ENCODE data around the gene DAP.

The DAP gene

DNA sequence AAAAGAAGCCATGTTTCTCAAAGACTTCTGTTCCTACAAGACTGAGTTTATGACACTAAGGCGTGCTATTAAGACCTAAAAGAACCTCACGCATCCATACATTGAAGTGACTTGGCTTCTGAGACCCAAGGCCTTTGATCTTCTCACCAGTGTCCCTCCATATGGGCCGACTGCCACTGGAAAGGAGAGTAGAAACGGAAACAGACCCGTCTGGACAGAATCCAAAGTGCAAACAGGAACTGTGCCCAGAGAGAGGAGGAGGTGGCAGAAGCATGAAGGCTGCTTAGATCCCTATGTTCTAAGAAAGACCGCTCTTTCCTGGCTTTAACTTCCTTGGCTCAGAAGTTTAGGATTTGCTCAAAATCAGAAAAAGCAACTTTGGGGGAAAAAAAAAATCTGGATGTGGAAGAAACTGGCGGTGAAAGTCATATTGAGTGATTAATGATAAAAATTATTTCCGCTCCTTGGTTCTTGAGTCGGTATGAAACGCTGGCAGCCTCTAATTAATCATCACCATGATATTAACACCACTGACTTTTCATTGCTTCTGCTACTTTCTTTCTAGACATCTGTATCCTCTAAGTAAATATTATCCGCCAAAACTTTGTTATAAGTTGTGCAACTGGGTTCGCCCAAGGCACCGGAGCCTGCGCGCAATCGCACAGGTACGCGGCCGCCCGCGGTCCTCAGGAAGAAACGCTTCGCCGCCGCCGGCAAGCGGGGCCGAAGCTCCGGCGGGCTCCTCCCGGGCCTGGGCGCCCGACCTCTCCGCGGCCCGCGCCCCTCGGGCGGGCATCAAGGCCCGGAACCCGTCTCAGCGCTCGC lies 726 bp downstream of the DAP start:
- DNase-seq = peak; percentile 44

DNA sequence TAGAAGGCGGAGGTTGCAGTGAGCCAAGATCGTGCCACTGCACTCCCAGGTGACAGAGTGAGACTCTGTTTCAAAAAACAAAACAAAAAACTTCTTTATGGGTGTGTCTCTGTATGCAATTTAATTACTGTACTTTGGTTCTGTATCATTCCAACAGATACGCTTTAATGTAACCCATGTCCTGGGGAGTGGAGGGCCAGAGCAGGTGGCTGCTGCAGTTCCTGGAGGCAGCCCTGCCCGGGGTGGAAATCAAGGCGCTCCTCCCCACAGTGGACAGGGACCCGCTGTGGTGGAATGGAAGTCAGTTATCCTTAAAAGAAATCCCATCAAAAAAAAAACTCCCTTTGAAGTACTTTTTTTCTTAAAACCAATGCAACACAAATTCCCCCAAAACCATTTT lies 1.9 kb downstream of the DAP start:
- no peak for DNase-seq

DNA sequence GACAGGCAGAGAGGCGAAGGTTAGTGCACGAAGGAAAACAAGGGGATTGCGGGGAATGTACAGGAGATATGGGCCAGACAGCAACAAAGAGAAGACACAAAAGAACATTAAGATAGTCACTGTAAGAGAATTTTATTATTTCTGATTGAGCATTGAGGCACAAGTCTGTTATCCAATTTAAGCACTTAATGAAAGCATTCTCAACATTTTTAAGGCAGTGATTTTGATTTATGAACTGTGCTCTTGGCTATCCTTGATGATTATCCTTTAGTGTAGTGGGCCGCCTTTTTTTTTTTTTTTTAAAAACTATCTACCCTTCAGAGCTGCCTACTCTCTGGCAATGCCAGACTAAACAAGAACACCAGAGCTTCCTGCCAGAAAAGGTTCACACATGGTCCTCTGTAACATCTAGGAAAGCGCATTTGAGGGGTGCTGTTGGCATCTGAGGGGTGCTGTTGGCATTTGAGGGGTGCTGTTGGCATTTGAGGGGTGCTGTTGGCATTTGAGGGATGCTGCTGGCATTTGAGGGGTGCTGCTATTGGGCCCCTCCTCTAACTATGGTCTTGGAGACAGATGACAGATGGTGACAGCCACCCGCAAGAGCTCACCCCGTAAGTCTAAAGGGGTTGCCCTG lies 3.0 kb downstream of the DAP start:
- DNase-seq = no peak

DNA sequence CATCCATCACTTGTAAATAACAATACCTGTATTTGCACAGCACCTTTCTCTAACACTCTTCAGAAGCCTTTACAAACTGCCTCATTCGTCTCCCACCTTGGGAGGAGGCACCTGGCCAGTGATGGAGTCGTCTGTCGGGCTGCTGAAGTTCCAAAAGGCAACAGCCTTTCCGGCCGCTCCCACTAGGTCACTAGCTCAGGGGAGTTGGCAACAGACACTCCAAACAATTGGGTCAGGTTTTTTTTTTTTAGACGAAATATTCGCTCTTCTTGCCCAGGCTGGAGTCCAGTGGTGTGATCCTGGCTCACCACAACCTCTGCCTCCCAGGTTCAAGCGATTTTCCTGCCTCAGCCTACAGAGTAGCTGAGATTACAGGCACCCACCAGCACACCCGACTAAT lies 4.0 kb downstream of the DAP start:
- no peak for DNase-seq

DNA sequence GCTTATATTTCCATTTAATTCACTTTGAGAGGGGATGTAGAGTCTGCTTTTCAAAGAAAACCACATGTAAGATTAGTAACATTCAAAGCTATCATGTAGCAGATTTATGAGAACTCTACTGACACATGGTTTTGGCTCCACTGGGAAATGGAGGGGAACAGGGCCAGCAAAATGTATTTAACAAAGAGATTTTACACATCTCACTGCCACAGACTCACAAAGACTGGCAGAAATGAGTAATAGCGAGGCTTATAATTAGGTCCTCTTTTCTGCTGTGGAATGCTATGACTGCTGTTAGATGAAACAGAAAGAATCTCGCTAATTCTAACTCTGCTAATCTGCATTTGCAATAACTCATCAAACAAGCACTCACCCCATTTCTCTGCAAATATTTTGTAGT lies 4.5 kb downstream of the DAP start:
- DNase-seq = no peak

DNA sequence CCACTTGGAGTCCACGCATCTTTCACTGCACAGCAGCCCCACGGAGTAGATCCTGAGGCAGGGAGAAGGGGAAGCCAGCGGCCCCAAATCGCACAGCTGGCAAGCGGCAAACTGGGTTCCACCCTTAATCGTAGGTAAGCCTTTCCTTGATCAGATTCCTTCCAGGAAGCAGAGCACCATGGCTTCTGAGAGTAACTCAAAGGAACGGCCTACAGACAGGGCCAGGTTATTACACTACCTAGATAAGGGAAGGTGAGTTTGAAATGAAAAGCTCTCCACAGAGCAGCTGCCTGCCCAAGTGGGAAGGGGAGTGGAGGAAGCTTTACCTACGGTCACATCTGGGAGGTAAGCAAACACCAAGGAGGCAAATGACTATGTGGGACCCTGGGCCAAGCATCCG lies 7.9 kb downstream of the DAP start:
- no peak for DNase-seq

DNA sequence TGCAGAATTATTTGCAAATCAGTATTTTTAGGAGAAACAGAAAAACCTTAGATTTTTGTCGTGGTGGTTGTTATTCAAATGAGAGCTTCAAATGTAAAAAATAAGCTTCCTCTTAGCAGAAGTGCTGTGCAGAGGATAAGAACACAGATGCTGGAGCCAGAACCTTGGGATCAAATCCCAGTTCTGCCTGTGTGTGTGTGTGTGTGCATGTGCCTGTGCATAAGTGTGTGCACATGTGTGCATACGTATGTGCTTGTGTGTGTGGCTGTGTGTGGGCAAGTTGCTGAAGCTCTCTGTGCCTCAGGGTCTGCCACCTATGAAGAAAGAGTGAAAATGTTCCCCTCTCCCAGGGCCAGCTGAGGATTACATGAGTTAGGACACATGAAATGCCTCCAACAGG lies 8.6 kb downstream of the DAP start:
- DNase-seq = no peak

DNA sequence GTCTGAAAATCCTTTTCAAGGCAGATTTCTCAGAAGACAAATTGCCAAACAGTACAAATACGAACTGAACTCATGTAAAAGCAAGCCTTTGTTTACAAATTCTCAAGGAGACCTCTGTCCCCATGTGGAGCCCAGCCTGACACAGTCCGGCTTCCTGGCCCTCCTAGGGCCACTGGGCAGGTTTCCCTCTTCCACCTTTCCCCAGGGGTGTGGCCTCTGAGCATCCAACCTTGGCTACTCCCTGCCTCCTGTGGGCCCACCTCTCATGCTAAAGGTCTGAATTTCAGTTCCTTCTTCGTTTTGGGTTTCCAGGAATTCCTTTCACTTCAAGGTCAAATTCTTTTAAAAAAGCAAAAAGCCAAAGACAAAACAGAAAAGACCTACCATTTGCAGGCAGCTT lies 10.1 kb downstream of the DAP start:
- no peak for DNase-seq

DNA sequence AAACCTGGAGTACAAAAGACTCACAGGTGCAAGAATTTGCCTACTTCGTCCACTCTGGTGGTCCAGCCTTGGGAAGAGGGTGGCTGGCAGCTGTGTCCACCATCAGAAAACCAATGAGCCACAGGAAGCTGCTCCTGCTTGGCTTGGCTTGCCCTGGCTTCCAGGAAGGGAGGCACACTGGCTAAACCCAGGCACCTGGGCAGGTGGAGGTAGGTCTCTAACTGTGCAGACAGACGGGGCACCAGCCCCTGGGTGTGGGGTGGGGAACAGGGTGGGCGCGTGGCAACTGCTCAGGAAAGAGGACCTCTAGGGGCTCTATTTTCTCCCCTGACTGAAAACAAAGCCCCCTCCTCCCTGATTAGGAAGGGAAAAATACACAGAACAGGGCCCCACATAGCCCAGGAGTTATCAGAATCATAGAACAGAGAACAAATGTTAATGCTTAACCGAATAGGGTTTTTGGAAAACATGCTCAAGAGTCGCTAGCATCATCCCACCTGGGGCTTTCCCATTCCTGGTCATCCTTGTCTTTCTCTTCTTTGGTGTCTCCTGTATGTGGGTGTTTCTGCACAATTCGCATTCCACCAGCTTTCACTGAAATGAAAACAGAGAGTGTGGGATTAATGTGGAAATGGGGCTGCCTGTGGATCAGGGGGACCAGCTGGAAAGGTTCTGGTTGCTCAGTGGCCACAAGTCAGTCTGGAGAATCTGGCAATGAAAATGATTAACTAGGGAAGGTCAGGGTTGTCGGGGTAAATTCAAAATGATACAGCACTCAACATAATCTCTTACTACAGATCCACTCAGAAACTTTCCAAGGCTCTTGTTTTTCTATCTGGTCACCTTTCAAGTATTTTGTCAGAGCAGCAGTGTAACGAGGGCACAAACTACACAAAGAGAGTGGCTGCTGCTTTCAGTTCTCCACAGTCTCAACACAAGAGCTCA lies 13.1 kb downstream of the DAP start:
- DNase-seq = no peak

DNA sequence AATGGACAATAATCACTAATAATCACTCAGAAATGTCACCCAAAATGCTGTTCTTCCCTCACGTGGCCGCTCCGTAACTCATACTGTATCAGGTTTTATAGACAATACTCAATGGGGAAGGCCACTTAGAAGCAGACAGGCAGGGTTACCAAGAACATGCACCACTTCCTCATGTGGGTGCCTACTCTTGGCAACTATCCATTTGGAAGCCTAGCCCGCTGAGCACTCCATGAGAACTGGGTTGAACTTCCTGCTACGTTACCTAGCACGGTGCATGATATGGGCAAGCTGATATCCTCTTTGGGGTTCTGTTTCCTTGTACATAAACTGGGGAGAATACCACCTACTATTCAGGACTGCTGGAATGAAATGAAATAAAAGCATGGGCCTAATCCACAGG lies 14.3 kb downstream of the DAP start:
- DNase-seq = no peak

DNA sequence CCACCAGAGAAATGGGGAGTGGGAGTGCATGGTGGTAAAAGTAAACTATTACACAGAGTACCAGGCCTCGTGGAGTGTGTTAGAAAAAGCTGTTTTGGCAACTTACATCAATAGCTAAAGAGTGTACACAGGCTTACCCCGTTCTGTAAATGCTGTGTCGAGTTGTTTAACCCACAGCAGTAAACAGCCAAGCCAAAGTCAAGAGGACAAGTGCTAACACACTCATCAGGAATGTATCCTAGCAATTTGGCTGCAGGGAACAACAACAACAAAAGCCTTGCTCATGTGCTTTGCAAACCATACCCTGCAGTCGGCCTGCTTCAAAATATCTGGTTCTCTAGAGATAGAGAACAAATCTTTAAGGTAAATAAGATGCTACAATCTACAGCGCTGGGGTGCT lies 15.9 kb downstream of the DAP start:
- DNase-seq = no peak

DNA sequence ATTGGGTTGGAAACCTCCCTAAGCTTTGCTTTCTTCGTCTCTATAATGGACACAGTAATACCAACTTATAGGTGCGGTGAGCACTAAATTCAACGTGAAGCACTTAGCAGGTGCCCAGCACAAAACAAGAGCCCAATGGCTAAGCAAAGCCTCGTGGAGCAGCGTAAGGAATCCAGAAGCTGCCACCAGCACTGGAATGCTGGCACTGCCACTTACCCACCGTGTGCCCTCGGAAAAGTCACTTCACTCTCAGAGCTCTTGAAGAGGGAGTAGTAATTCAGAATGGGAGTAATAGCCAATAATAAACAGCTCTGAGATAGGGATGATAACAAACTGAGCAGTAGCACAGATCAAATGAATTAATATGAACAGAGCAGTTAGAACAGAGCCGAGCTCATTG lies 16.4 kb downstream of the DAP start:
- DNase-seq = no peak

DNA sequence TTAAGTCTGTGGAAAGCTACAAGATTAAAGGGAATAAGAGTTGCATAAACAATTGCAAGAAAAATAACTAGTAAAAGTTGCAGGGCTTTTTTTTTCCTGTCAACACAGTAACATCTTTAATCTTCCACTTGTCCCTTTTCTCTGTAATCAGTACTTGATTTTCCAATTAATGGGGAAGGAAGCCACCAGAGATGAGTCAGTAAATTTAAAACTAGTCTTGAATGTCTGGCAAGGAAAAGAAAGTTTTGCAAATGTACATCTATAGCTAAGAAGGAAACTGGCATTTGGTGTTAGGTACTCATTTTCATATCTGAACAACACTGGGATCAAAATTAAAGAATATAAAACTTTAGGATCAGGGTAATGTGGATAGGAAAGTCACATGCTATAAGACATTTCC lies 17.1 kb downstream of the DAP start:
- no peak for DNase-seq

DNA sequence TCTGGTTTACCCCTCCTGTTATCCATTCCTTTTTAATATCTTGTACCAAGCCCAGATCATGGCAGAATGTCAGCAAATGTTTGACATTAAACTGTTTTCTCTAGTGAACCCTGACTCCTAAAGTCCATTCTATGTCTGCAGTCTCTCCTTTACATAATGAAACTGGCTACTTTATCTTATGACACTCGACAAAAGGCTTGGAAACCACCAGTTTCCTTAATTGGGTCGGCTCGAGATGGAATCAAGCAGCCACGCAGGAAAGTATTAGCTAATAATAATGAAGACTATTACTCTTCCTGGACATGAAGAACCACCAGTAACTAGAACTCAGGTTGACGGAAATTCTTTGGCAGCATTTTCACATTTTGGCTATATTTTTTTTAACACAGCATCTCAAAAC lies 17.5 kb downstream of the DAP start:
- DNase-seq = no peak

DNA sequence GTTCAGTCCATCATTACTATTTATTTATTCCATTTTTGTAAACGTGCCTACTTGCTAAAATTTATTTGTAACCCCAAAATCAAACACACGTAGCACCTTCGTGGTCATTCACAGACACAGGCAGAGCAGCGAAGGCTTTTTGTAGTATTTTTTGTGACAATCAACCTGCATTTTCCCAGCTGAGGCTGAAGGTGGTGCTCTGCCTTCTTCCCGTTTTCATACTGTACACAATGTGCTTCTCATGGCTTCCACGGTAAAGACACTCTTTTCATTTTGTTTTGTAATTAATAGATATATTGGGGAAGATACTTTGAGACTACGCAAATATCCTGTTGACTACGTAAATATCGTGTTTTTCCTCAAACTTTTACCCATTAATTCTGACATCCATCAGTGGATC lies 19.4 kb downstream of the DAP start:
- DNase-seq = no peak

DNA sequence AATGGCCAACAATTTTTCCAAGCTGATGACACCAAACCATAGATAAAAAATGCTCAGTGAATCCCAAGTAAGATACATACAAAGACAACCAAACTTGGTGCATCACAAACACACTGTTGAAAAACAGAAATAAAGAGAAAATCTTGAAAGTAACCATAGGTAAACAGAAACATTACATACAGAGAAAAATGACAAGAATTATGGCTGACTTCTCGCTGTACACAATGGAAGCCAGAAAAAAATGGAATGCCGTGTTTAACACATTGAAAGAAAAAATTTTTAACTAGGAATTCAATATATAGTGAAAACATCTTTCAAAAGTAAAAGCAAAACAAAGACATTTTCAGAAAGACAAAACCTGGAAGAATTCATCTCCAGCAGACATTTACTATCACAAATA lies 20.6 kb downstream of the DAP start:
- no peak for DNase-seq

DNA sequence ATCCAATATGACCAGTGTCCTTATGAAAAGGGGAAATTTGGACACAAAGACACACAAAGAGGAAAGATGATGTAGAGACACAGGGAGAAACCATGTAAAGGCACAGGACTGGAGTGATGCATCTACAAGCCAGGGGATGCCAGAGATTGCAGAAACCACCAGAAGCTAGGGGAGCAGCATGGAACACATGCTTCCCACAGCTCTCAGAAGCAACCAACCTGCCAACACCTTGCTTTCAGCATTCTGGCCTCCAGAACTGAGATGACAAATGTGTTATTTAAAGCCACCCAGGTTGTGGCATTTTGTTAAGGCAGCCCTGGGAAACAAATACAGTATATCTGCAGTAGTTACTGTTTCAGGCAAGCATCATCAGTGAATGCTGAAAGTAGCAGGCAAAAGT lies 23.2 kb downstream of the DAP start:
- DNase-seq = no peak

DNA sequence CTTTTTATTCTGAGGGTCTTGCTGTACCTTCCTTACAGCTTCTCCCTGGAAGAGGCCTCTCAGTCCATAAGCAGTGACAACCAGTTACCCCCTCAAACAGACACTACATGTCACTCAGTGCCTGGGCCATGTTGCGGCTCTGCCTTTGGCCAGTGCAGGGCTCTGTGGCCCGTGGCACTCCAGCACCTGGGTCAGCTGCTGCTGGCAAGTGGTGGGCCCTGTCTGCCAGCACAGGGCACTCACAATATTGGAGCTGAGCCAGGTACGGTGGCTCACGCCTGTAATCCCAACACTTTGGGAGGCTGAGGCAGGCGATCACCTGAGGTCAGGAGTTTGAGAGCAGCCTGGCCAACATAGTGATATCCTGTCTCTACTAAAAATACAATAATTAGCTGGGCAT lies 24.2 kb downstream of the DAP start:
- no peak for DNase-seq

DNA sequence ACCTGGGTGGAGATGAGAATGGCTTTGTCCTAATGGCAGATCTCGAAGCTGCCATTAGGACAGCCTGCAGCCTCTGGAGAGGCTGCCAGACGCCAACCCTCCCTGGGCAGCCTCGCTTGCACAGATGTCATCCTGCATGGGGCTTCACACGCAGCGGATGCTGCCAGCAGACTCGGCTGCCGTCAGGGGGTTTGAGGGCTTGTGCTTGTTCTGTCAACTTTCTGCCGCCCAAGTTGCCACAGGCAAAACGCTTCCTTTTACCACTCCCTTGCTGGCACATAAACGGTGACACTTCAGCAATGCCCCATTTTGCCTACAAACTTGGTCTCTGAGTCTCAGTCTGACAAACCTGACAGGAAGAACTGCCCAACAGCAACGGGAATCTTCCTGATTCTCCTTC lies 24.7 kb downstream of the DAP start:
- no peak for DNase-seq

DNA sequence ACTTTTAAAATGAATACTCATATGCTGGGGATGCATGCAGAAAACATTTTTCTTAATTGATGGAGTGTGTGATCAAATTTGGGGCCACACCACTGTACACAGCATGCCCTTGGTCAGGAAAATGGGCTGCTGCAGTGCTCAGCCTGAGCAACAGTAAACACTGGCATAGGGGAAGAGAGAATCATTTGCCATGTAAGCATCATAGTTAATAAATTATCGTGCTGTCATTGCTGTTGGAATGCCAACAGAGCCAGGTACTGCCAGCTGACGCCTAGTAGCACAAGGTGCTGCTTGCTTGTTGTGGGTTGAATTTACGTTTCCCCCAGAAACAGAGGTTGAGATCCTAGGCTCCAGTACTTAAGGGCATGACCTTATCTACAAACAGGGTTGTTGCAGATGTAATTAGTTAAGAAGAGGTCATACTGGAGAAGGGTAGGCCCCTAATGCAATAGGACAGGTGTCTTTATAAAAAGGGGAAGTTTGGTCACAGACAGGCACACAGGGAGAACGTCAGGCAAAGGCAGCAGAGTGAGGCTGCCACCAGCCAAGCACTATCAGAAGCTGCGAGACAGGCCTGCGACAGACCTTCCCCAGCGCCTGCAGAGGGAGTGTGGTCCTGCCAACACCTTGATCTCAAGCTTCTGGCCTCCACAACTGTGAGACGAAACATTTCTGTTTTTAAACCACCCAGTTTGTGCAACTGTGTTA lies 25.3 kb downstream of the DAP start:
- DNase-seq = no peak

DNA sequence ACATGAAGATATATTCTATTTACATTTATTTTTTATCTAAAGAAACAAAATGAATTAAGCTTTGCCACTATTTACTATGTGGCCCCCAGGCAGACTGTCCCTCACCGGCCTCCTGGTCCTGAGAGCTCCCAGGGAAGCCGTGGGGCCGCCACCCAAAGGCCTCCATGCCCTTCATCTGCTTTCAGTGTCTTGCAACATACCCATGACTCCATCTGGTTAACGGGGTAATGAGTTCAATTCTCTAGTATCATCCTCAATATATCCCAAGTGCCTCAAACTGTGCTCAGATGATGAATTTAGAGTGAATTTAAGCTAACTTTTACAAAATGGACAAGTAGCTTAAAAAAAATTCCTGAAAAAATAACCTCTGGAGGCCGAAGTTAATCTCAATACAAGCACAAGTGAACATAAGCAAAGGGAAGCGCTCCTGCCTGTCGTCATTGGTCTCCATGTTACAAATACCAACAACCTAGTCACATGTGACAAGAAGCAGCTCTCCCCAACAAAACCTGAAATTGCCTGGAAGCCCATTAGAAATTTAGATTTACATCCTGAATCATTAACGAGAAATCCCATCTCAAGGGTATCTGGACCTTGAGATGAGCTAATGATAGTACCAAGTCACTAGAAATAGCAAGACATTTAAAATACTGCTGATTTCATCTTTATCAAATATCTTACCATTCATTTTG lies 26.1 kb downstream of the DAP start:
- no peak for DNase-seq

DNA sequence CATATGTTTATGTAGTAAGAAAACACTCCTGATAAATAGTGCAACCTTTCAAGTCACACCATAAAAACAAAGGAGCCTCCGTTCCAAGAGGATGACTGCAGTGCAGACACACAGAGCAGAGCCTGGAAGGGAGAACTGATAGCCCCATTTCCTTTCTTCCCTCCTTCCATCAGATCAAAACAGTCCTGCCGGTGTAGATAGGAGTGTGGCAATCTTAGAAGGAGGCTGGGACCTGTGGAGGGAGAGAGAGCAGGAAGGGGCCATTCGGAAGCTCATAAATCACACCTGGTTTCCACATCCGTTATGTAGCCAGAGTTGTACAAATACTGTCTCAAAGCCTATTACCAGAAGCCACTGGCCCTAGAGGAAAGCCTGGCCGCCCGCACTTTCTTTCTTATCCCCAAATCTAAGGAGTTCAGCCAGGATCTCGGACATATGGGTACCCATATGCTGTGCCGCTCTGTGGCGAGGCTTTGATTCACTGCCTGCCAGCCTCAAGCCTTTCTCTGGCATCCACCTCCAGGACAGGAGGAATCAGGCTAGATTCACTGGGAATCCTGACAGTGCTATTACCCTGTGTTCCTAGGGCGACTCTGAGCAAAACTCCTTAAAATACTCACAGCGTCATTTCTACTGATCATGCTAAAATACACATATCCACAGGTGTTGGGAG lies 26.9 kb downstream of the DAP start:
- DNase-seq = no peak
